GM21423 (cell line): Measurements from ENCODE around the gene MAP3K6.
A peak's percentile ranks its signal among the peaks of the same experiment; 100 is the strongest.

Experiments
- ATAC-seq: cut with Tn5 transposase; IDR thresholded peaks from one replicate; pipeline ENCODE4 v1.9.1; 2021; ENCODE audit warnings: mild to moderate bottlenecking, moderate library complexity; ENCODE audit not compliant: unreplicated experiment

MAP3K6 gene

DNA sequence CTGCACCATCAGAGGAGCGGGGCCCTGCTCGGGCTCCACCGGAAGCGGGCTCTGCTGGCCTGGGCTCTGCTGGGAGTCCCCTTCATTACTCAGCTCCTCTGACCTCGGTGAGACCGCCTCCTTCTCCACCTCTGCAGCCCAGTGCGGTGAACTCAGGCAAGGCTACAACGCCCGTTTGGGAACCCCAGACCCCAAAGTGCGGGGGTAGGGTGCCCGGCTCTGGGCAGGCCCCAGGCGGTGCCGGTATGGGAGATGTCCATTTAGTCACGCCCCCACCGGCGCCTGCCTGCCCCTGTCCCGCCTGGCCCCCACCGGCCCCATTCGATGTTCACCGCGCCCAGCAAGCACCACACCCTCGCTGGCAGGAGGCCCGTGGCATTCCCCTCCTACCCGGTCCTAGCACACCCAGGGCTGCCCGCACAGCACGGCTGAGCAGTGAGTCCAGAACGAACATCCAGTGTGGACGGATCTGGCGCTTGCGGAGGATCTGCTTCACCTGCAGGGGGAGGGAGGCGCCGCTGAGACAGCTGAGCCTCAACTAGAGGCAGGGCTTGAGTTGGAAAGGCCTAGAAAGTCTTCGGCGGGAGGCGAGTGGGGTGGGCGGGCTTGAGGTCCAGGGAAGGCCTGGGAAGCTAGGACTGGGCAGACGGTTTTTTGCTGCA is 10.0 kb downstream of the MAP3K6 start:
- ATAC-seq = no peak

DNA sequence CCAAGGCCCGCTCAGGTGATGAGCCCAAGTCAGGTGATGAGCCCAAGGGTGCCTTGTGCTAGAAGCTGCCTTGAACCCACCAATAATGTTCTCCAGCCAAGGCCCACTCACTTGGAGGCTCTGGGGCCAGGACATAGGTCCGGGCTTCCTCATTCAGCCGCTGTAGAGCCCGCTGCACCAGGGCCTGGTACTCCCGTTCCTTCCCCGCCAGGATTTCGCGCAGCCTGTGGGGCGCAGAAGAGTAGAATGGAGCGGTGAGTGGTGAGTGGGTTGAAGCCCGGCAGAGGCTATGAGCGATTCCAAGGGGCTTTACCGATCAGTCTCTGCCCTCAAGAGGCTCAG is 10.5 kb downstream of the MAP3K6 start:
- ATAC-seq = no peak

- ATAC-seq = no peak
Measured at GRCh38 chr1:27355683-27356082, 11.1 kb downstream of the MAP3K6 start.

GRCh38 chr1:27353629-27354028 is 13.1 kb downstream of the MAP3K6 start:
- ATAC-seq = no peak

DNA sequence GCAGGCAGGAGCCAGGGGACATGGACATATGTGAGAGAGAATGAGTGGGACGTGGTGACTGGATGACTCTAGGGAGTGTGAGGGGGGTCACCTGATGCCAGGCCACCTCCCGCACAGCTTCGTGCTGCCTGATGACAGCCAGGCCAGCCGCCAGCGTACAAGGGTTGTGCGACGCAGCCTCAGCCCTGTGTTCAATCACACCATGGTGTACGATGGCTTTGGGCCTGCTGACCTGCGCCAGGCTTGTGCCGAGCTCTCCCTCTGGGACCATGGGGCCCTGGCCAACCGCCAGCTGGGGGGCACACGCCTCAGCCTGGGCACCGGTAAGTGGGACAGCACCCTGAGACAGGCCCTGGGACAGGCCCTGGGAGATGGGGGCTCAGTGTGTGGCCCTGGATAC is 13.6 kb downstream of the MAP3K6 start:
- ATAC-seq = no peak

GRCh38 chr1:27351541-27352107 is 15.1 kb downstream of the MAP3K6 start:
- no peak for ATAC-seq

DNA sequence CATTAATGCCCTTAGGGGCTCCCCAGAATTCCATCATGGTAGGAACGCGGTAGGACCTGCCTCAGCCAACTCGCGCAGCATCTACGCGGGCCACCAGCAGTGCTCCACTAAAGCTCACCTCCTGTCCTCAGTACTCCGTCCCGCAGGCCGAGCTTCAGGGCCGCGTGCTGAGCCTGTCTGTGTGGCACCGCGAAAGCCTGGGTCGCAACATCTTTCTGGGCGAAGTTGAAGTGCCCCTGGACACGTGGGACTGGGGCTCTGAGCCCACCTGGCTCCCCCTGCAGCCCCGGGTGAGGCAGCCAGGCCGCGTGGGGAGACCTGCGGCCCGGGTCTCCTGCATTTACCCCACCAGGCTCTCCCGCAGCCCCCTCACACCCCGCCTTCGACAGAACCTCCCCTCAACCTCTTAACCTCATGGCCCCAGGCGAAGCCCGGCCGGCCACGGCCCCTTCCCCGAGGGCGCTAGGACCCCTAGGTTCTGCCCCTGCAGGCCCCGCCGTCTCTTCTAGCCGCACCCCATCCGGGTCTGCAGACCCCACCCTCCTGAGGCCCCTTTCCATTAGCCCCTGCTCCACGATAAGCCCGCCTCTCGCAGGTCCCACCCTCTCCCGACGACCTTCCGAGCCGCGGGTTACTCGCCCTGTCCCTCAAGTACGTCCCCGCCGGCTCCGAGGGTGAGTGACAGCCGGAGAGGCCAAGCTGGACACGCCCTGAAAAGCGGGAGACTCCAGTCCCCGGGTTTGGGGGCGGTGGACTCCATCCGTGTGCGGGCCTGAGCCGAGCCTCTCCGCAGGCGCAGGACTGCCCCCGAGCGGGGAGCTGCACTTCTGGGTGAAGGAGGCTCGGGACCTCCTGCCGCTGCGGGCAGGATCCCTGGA is 15.9 kb downstream of the MAP3K6 start:
- no peak for ATAC-seq

DNA sequence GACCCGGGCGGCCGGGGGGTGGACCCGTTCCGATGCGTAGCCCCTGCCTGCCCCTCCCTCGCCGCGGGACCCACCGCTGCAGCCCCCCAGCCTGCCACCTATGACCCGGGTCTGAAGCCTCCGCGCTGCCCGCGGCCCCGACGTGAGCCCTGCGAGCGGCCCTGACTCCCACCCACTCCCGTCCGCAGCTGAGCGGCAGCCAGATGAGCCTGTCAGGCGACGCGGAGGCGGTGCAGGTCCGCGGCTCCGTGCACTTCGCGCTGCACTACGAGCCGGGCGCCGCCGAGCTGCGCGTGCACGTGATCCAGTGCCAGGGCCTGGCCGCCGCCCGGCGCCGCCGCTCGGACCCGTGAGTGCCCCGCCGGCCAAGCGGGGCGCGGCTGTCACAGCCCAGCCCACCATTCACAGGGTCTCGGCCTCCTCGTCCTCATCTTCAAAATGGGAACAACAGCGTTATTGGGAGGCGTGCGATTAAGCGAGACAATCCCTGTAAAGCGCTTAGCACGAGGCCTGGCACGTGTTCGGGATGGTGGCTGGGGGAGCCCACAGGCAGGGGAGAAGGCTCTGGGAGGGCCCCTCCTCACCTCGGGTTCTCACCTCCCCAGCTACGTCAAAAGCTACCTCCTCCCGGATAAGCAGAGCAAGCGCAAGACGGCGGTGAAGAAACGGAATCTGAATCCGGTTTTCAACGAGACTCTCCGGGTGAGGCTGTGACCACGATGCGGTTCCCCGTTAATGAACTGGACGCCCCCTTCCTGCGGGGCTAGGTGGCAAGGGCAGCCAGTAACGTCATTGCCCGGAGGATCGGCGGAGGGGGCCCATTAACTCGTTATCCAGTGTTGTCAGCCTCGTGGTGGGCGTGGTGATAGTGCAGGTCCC is 16.7 kb downstream of the MAP3K6 start:
- no peak for ATAC-seq

- no peak for ATAC-seq
Measured at GRCh38 chr1:27348861-27349783, 17.6 kb downstream of the MAP3K6 start.

DNA sequence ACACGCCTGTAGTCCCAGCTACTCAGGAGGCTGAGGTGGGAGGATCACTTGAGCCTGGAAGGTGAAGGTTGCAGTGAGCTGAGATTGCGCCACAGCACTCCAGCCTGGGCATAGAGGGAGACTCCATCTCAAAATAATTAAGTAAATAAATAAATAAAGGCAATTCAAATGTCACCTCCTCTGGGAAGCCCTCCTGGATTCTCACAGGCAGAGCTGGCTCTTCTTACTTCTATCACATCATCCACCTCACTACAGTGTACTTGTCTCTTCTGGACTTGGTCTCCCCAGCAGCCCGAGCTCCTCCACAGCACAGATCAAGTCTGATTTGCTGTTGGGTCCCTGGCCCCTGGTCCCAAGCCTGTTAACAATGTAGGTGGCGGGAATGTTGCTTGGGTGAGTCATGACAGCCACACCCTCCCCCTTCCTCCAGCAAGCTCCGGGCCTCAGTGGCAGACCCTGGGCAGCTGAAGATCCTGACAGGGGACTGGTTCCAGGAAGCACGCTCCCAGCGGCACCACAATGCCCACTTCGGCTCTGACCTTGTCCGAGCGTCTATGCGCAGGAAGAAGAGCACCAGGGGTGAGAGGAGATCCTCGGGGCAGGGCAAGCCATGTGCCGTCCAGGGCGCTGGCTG is 19.7 kb downstream of the MAP3K6 start:
- ATAC-seq = no peak

DNA sequence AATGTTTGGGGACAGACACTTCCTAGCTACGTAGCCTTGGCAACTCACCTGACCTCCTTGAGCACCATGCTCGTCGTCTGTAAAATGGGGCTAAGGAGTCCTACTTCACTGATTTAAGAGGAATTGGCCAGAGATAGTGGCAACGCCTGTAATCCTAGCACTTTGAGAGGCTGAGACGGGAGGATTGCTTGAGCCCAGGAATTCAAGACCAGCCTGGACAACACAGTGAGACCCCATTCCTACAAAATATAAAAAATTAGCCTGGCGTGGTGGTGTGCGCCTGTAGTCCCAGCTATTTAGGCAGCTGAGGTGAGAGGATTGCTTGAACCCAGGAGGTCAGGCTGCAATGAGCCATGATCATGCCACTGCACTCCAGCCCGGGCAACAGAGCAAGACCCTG is 20.4 kb downstream of the MAP3K6 start:
- no peak for ATAC-seq

- no peak for ATAC-seq
Measured at GRCh38 chr1:27345272-27345671, 21.5 kb downstream of the MAP3K6 start.

DNA sequence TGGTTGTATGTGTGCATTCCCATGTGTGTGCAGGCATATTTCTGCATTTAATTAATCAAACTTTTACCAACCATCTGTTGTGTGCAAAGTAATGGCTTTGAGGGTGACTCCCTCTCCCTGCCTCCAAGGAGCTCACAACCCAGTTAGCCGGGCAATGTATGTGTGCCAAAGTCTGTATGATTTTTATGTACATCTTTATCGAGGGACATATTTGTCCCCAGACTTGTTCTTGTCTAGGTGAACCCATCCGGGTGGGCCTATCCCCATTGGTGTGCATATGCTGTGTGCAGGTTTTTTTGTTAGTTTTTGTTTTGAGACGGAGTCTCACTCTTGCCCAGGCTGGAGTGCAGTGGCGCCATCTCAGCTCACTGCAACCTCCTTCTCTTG is 23.1 kb downstream of the MAP3K6 start:
- no peak for ATAC-seq

DNA sequence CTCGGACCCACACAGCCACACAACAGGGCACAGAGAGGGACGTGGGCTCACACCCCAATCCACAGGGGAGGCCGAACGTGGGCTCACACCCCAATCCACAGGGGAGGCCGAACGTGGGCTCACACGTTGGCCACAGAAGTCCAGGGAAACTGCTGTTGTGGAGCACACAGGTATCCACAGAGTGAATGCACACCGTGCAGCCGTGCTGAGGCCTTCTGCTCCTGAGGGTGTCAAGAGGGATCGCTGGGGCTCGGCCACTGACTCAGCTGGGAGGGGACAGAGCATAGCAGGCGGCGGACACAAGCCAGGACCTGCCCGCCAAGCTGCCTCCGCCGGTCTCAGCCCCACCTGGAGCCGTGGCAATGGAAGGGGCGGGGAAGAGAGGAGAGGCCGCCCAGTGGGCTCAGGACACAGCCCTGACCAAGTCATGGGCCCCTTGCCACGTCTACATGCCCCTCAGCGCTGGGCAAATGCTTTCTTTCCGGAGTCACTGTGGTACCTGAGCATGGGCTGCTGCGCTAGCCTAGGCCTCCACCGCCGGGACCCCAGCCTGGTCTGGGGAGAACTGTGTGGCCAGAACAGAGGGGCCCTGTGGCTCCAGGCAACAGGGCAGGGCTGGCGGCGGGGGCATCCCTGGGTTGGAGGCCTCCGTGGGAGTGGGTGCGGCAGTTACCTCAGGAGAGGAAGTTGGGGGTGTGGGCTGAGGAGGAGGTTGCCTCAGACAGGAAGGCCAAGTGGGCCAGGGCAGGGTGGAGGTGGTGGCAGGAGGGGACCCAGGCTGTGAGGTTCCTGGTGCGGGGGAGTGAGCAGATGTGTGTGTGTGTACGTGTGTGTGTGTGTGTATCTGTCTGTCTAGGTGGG is 23.8 kb downstream of the MAP3K6 start:
- peak; percentile 38 for ATAC-seq

GRCh38 chr1:27342391-27342777 is 24.4 kb downstream of the MAP3K6 start:
- no peak for ATAC-seq

DNA sequence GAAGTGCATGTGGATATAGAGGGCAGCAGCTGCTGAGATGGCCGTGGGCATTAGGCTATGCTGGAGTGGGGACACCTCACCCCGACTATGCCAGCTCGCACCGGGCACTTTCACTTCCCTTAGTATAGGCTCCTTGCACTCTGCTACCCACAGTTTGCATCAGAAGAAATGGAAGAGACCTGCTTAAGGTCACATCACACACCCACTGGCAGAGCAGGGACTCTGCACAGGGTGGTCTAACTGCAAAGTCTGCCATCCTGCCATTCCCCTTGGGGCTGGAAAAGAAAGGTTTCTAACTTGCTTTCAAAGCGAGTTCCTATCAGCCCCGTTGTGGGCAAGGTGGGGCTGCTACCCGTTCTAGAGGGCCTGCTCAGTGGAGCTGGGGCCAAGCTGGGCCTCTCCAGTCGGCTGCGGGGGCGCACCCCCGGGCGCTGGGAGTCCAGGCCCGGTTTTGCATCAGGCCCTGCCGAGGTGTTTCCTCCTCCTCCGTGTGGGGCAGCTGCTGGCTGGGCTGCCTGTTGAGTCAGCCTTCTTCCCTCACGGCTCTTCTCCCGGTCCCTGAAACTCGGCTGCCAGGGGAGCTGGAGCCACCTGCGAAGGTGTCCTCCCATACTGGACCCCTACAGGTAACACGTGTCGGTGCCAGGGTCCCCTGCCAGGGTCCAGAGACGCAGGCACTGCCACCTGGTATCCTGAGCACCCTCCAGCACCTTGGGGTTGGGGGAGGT is 25.1 kb downstream of the MAP3K6 start, which contains the start of gene SYTL1:
TSS of gene SYTL1 (plus strand) at position 498 of the 728 bp plus-strand sequence. CDS start 3,313 bp downstream, outside the sequence.
- peak; percentile 50 for ATAC-seq

GRCh38 chr1:27339213-27339612 is 27.5 kb downstream of the MAP3K6 start:
- no peak for ATAC-seq

- ATAC-seq = no peak
Measured at GRCh38 chr1:27338751-27339150, 28.0 kb downstream of the MAP3K6 start.
